NK-92 treated with Interleukin-12 subunit alpha and Interleukin-12 subunit beta, amount 100 ng/mL, for 24 hours (cell line): ENCODE results near the gene CAMK2N1.
"Not testable (repeated sequence)": the region's sequence is repeated elsewhere in the genome, so short reads cannot be mapped to it uniquely, and the experiment has no call there.

Source experiments
- DNase-seq: peaks from one replicate; lab custom pipeline; 2025; lab: John Stamatoyannopoulos, UW

Gene CAMK2N1

GRCh38 chr1:20485527-20486456, at the start of gene CAMK2N1:
Gene CAMK2N1 (minus strand): TSS chr1:20486210. CDS start chr1:20485379, 831 bp downstream.
- no peak for DNase-seq

GRCh38 chr1:20534659-20535417, 48.8 kb upstream of the CAMK2N1 start:
- no peak for DNase-seq

GRCh38 chr1:20533635-20534034, 47.6 kb upstream of the CAMK2N1 start:
- DNase-seq: no peak

GRCh38 chr1:20530901-20531300, 44.9 kb upstream of the CAMK2N1 start:
- DNase-seq: no peak

GRCh38 chr1:20530306-20530705, 44.3 kb upstream of the CAMK2N1 start:
- no peak for DNase-seq

GRCh38 chr1:20528221-20528620, 42.2 kb upstream of the CAMK2N1 start:
- DNase-seq: no peak

GRCh38 chr1:20526267-20526666, 40.3 kb upstream of the CAMK2N1 start:
- no peak for DNase-seq

- DNase-seq: peak; percentile 31
These were observed 36.2 kb upstream of the CAMK2N1 start for GRCh38 chr1:20521960-20522861.

- not testable (repeated sequence) for DNase-seq
These were observed 33.7 kb upstream of the CAMK2N1 start for GRCh38 chr1:20519609-20520262.

- no peak for DNase-seq
These were observed 25.8 kb upstream of the CAMK2N1 start for GRCh38 chr1:20511518-20512428.

GRCh38 chr1:20508411-20508771, 22.4 kb upstream of the CAMK2N1 start:
- no peak for DNase-seq

- peak; percentile 91 for DNase-seq
These were observed 21.8 kb upstream of the CAMK2N1 start, which contains the start of gene MUL1 for GRCh38 chr1:20507564-20508410. Gene MUL1 (minus strand): TSS chr1:20508151. CDS start chr1:20508024, 127 bp downstream.

- no peak for DNase-seq
These were observed 21.2 kb upstream of the CAMK2N1 start for GRCh38 chr1:20507248-20507563.

- DNase-seq: no peak
These were observed 19.5 kb upstream of the CAMK2N1 start for GRCh38 chr1:20505488-20505887.

GRCh38 chr1:20500716-20501115, 14.7 kb upstream of the CAMK2N1 start:
- DNase-seq: no peak

GRCh38 chr1:20499718-20500117, 13.7 kb upstream of the CAMK2N1 start:
- DNase-seq: no peak

- no peak for DNase-seq
These were observed 13.1 kb upstream of the CAMK2N1 start for GRCh38 chr1:20499105-20499504.

GRCh38 chr1:20498116-20498515, 12.1 kb upstream of the CAMK2N1 start:
- no peak for DNase-seq

GRCh38 chr1:20497506-20497905, 11.5 kb upstream of the CAMK2N1 start:
- DNase-seq: no peak
